ENCODE results near the gene PBRM1.

DNA sequence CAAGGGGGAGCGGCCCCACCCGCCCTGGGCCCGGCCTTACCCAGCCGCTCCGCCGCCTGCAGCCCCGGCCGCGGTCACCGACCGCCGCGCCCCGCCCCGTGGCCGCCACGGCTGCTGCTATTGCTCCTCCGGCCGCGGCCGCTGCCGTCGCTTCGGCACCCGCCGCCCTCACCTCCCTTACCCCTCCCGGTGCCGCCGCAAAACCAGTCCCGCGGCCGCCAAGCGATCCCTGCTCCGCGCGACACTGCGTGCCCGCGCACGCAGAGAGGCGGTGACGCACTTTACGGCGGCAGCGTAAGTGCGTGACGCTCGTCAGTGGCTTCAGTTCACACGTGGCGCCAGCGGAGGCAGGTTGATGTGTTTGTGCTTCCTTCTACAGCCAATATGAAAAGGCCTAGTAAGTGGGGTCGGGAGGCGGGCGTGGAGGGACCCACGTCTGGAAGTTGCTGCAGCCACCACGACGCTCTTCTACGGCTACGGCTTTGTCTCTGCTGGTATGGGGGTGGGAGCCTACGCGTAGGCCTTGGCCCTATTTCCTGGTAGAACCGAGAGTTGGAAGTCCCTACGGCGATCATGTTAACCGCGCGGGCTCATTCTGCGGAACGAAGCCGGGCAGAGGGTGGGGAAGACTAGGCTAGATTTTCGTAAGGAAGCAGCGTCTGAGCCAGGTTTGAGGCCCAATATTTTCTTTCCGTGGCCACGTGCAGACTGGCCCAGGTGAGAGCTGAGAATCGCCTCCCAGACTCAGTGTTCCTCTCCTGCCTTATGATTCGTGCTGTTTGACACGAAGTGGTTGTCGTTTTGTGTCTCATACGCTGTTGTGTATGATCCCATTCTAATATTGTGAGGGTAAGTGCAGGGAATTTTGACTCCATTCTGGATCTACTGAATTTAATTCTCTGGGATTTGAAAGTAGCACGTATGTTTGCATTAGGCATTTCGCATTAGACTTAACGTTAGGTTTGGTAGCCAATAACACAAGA is at the start of gene PBRM1, which contains the start of gene GNL3:
- TF ChIP-seq, protein P1, sequence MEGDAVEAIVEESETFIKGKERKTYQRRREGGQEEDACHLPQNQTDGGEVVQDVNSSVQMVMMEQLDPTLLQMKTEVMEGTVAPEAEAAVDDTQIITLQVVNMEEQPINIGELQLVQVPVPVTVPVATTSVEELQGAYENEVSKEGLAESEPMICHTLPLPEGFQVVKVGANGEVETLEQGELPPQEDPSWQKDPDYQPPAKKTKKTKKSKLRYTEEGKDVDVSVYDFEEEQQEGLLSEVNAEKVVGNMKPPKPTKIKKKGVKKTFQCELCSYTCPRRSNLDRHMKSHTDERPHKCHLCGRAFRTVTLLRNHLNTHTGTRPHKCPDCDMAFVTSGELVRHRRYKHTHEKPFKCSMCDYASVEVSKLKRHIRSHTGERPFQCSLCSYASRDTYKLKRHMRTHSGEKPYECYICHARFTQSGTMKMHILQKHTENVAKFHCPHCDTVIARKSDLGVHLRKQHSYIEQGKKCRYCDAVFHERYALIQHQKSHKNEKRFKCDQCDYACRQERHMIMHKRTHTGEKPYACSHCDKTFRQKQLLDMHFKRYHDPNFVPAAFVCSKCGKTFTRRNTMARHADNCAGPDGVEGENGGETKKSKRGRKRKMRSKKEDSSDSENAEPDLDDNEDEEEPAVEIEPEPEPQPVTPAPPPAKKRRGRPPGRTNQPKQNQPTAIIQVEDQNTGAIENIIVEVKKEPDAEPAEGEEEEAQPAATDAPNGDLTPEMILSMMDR (IDR thresholded peaks at IDR 0.05), result no peak
- TF ChIP-seq EZH2 (IDR thresholded peaks at IDR 0.05; ENCODE audit: borderline replicate concordance, insufficient read depth, low read depth, low read length, poor library complexity, severe bottlenecking), result no peak
